Measurements from ENCODE around the gene HOXB5.

DNA sequence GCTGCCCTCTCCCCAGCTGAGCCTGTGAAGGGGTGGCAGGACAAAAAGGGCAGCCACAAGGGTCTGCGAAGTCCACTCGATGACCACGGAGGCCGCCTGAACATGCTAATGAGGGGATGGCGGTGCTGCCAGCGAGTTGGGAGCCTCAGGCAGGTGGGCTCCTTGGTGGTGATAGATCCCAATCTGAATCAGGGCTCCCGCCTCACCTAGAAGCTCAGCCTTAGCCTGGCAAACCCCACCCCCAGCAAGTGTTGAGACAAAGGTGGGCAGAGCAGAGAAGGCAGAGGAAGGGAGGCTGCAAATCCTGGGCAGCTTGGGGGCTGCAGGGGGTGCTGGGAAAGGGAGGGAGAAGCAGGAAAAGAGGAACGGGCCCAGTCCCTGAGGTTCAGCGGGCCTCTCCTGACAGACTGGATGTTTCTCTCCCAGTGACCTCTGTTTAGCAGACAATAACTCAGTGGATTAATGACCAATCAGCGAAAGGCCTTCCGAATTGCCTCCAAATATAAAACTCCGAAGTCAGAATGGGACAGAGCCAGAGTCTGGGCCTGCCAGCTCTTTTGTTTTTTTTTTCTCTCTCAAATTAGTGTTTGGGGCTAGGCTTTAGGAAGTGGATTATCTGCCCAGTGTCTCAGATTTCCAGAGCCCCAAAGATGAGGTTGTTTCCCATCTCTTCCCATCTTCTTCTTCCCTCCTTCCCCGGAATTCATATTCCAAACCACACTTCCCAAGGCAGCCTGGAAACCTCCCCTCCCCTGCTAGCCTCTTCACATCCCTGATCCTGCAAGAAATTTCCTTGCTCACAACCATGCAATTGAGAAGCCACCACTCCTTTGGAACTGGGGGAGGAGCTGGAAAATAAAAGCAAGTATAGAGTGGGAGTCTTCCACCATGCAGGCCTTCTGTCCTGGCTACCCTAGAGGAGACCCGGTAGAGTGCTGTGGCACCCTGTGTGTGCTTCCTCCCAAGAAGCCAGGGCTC lies 33.5 kb downstream of the HOXB5 start:
- TF ChIP-seq, protein P1, sequence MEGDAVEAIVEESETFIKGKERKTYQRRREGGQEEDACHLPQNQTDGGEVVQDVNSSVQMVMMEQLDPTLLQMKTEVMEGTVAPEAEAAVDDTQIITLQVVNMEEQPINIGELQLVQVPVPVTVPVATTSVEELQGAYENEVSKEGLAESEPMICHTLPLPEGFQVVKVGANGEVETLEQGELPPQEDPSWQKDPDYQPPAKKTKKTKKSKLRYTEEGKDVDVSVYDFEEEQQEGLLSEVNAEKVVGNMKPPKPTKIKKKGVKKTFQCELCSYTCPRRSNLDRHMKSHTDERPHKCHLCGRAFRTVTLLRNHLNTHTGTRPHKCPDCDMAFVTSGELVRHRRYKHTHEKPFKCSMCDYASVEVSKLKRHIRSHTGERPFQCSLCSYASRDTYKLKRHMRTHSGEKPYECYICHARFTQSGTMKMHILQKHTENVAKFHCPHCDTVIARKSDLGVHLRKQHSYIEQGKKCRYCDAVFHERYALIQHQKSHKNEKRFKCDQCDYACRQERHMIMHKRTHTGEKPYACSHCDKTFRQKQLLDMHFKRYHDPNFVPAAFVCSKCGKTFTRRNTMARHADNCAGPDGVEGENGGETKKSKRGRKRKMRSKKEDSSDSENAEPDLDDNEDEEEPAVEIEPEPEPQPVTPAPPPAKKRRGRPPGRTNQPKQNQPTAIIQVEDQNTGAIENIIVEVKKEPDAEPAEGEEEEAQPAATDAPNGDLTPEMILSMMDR (IDR thresholded peaks at IDR 0.05), result no peak
- TF ChIP-seq EZH2phosphoT487 (IDR thresholded peaks at IDR 0.05), result no peak
- TF ChIP-seq EZH2 (IDR thresholded peaks at IDR 0.05), result peak; percentile 67
